PFSK-1 (cell line): ENCODE results near the gene LTBP1.

Source experiments
- FOXP2 ChIP-seq: optimal IDR thresholded peaks from 2 replicates; pipeline ENCODE3; 2011; ENCODE audit warnings: borderline replicate concordance, control low read depth, inconsistent platforms; ENCODE audit not compliant: insufficient read depth; ENCODE audit errors: extremely low read length, extremely low read depth
- POLR2AphosphoS5 ChIP-seq: IDR thresholded peaks from 2 replicates; pipeline ENCODE4 v1.6.1; 2012; ENCODE audit warnings: low read depth, mild to moderate bottlenecking, control low read depth, low read length, moderate library complexity
- REST ChIP-seq, 2 experiments: IDR thresholded peaks; 2 replicates each; pipeline versions ENCODE4 v1.6.1 to v1.8.0; 2011 to 2012; ENCODE audit warnings: low read depth in 2 of 2, low read length in 2 of 2, control low read depth in 1 of 2, inconsistent platforms in 1 of 2, mild to moderate bottlenecking in 1 of 2, moderate library complexity in 1 of 2; ENCODE audit not compliant: insufficient read depth in 1 of 2
- SIN3A ChIP-seq: IDR thresholded peaks from 2 replicates; pipeline ENCODE4 v1.6.1; 2012; ENCODE audit warnings: mild to moderate bottlenecking, low read length, moderate library complexity, borderline replicate concordance; ENCODE audit not compliant: insufficient read depth
- TAF1 ChIP-seq: IDR thresholded peaks from 2 replicates; pipeline ENCODE4 v1.6.1; 2012; ENCODE audit warnings: low read length, control low read depth, borderline replicate concordance; ENCODE audit not compliant: insufficient read depth

LTBP1 gene

GRCh38 chr2:33420726-33421125 lies 474.0 kb downstream of the LTBP1 start:
- TF ChIP-seq SIN3A (no peak), POLR2AphosphoS5 (no peak), REST (IDR thresholded peaks at IDR 0.05; ENCODE audit: insufficient read depth in 1 of 2, low read depth in 2 of 2, low read length in 2 of 2) (no peak), FOXP2 (no peak), TAF1 (no peak)

DNA sequence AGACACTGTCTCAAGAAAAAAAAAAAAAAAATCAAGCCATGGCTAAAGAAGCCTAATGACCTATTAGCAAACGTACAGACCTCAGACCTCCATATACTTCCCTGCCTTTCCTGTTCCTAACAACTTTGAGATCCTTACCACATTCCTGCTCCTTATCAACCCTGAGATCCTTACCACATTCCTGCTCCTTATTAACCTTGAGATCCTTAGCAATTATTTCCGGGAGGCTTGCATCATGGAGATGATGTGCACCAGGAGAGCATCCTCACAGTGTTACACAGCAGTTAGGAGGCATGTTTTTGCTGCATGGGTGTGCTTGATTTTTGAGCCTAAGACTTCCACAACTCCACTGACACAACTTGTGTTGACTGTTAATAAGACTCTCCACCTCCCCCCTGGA lies 475.1 kb downstream of the LTBP1 start:
- no peak for TF ChIP-seq REST (IDR thresholded peaks at IDR 0.05; ENCODE audit: insufficient read depth in 1 of 2, low read depth in 2 of 2, low read length in 2 of 2)

GRCh38 chr2:33425161-33425560 lies 478.4 kb downstream of the LTBP1 start:
- no peak for TF ChIP-seq POLR2AphosphoS5
- no peak for TF ChIP-seq FOXP2
- no peak for TF ChIP-seq SIN3A
- no peak for TF ChIP-seq REST (IDR thresholded peaks at IDR 0.05; ENCODE audit: insufficient read depth in 1 of 2, low read depth in 2 of 2, low read length in 2 of 2)
- no peak for TF ChIP-seq TAF1

DNA sequence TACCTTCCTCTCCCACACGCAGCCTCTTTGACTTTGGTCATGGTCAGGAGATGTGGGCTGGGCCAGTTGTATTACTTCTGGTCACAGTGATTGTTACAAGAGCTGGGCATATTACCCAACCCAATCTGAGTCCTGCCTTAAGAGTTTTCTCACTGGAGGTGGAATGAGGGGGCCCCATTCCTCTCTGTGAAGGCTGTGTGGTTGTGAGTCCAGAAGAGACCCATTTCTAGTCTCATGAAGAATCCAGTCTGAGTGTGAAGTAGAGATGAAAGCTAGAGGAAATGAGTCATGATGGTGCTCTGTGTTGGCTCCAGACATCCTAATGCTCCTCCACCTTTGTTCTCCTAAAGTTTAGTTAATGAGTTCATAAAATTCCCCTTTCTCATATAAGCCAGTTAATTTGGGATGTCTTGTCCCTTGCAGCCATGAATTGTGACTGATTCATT lies 478.9 kb downstream of the LTBP1 start:
- no peak for TF ChIP-seq FOXP2
- no peak for TF ChIP-seq POLR2AphosphoS5
- TF ChIP-seq REST (IDR thresholded peaks at IDR 0.05; ENCODE audit: insufficient read depth in 1 of 2, low read depth in 2 of 2, low read length in 2 of 2) = no peak
- TF ChIP-seq SIN3A = no peak
- no peak for TF ChIP-seq TAF1

DNA sequence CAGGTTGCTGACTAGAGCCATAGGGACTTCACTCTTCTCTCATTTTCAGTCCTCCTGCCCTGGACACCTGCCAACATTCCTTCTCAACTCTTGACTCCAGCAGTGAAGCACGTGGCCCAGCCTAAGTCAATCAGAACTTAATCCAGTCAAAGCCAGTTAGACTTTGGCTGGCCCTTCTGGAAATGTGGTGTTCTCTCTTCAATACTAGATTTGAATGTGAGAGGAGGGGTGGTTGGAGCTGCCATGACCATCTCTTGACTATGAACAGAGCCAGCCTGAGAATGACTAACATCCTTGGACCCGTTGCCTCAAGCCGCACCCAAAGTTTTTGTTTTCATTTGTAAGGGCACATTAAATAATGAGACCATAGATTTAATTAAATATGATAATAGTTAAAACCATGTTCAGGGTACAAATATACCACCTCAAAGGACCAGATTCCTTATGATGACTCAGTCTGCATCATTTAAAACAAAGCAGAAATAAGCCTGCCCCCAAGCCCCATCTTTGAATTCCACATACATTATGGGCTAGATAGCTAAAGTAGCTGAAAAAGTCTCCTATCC lies 480.0 kb downstream of the LTBP1 start:
- no peak for TF ChIP-seq TAF1
- no peak for TF ChIP-seq POLR2AphosphoS5
- no peak for TF ChIP-seq REST (IDR thresholded peaks at IDR 0.05; ENCODE audit: insufficient read depth in 1 of 2, low read depth in 2 of 2, low read length in 2 of 2)
- TF ChIP-seq FOXP2 = no peak
- no peak for TF ChIP-seq SIN3A
